HepG2 (cell line): Measurements from ENCODE around the gene XXYLT1. TPM values are rescaled to one million over a fixed set of nuclear protein-coding genes. Genes with fewer than 3 reads are reported as not detected.

Source experiments
- ATAC-seq: fragments of 200-7000 bp; cut with Tn5 transposase; 3 replicates; pipeline ENCODE4 v1.9.1; 2020; ENCODE audit warnings: mild to moderate bottlenecking, moderate library complexity
- BruUV-seq: library from RNA; stranded (reverse); fragments of 400-500 nt; replicated peaks from 2 replicates; lab custom pipeline; 2021; lab: Mats Ljungman, UMichigan
- CTCF ChIA-PET: fragments of 300-600 bp; formaldehyde crosslinking; extraction: SDS; loops from one replicate; lab custom pipeline; 2021; ENCODE audit warnings: low total read pairs, inconsistent platforms, low intra/inter-chr PET ratio; lab: Yijun Ruan, JAX
- POLR2A ChIA-PET: fragments of 350-600 bp; sonication (Branson Sonifier 250); formaldehyde crosslinking; loops from one replicate; lab custom pipeline; 2020; ENCODE audit warnings: antibody characterized with exemption, inconsistent platforms; lab: Yijun Ruan, JAX
- DNase-seq: peaks from one replicate; pipeline ENCODE4 v3.0.0-alpha.2; 2015; ENCODE audit warnings: low spot score
- FAIRE-seq: peaks from 3 replicates; lab custom pipeline; 2011; peaks lifted over from hg19 to GRCh38; lab: Jason Lieb, UNC
- H2AFZ ChIP-seq: one replicate; pipeline ENCODE4 v1.6.1; 2011; ENCODE audit warnings: low read length, inconsistent platforms
- H3K27ac ChIP-seq: fragments of 300-600 bp; 3 replicates; pipeline ENCODE4 v1.8.0; 2011; ENCODE audit warnings: mixed run types, mild to moderate bottlenecking, mixed read lengths, low read length, inconsistent platforms; ENCODE audit not compliant: insufficient read depth; ENCODE audit errors: extremely low read length
- H3K27me3 ChIP-seq, 2 experiments: fragments of 200-600 bp in 1 of 2; 2 replicates in 1 of 2; 3 replicates in 1 of 2; pipeline versions ENCODE4 v1.6.0 to v1.8.0; 2011; ENCODE audit warnings: low read length in 2 of 2, mild to moderate bottlenecking in 2 of 2, moderate library complexity in 2 of 2, inconsistent platforms in 1 of 2; ENCODE audit not compliant: insufficient read depth in 2 of 2, control insufficient read depth in 1 of 2
- H3K36me3 ChIP-seq, 2 experiments: fragments of 200-600 bp in 1 of 2; replicated peaks in 1 of 2; 2 replicates in 1 of 2; 3 replicates in 1 of 2; pipeline versions ENCODE4 v1.5.1 to v1.8.0; 2011; ENCODE audit warnings: low read length in 2 of 2, inconsistent platforms in 1 of 2; ENCODE audit not compliant: insufficient read depth in 2 of 2, control insufficient read depth in 1 of 2
- H3K4me1 ChIP-seq: 2 replicates; pipeline ENCODE4 v1.5.1; 2012; ENCODE audit warnings: low read length, inconsistent platforms; ENCODE audit not compliant: insufficient read depth
- H3K4me2 ChIP-seq: 2 replicates; pipeline ENCODE4 v1.6.0; 2011; ENCODE audit warnings: low read depth, low read length, inconsistent platforms
- H3K4me3 ChIP-seq, 3 experiments: fragments of 200-600 bp in 1 of 3; sonication (generic), shearing (Covaris generic) in 1 of 3; replicated peaks in 1 of 3; 2 replicates each; pipeline ENCODE4 v1.5.1; 2011 to 2016; ENCODE audit warnings: low read length in 3 of 3, inconsistent platforms in 2 of 3, low read depth in 2 of 3, mild to moderate bottlenecking in 2 of 3, control low read depth in 1 of 3, mixed read lengths in 1 of 3; ENCODE audit not compliant: insufficient read depth in 1 of 3
- H3K79me2 ChIP-seq: one replicate; pipeline ENCODE4 v1.6.1; 2011; ENCODE audit warnings: low read length, inconsistent platforms; ENCODE audit not compliant: insufficient read depth
- H3K9ac ChIP-seq: 2 replicates; pipeline ENCODE4 v1.6.0; 2011; ENCODE audit warnings: mild to moderate bottlenecking, low read depth, low read length, inconsistent platforms; ENCODE audit not compliant: insufficient read depth
- H3K9me3 ChIP-seq: 2 replicates; pipeline ENCODE4 v1.5.1; 2012; ENCODE audit warnings: mild to moderate bottlenecking, low read length
- H4K20me1 ChIP-seq: 2 replicates; pipeline ENCODE4 v1.6.0; 2011; ENCODE audit warnings: inconsistent platforms, mild to moderate bottlenecking, low read length, moderate library complexity; ENCODE audit not compliant: insufficient read depth
- AHDC1 ChIP-seq: sonication (generic); formaldehyde crosslinking; IDR thresholded peaks from 2 replicates; pipeline ENCODE4 v1.5.1; 2020; ENCODE audit warnings: mild to moderate bottlenecking, missing genetic modification reagents, borderline replicate concordance
- CBX2 ChIP-seq, 2 experiments: fragments of 200-600 bp in 1 of 2; sonication (generic); formaldehyde crosslinking in 1 of 2; IDR thresholded peaks; 2 replicates each; pipeline versions ENCODE4 v1.7.0 to v1.8.1; 2018 to 2022; ENCODE audit warnings: low read depth in 2 of 2, low read length in 1 of 2, mild to moderate bottlenecking in 1 of 2, missing genetic modification reagents in 1 of 2
- CEBPB ChIP-seq: IDR thresholded peaks from 2 replicates; pipeline ENCODE4 v1.6.1; 2011; ENCODE audit warnings: low read depth, low read length, improper control_type of control experiment, borderline replicate concordance
- EP300 ChIP-seq, 3 experiments: sonication (generic) in 1 of 3; formaldehyde crosslinking in 1 of 3; IDR thresholded peaks; 2 replicates each; pipeline versions ENCODE4 v1.5.1 to v1.6.1; 2011 to 2020; ENCODE audit warnings: low read depth in 2 of 3, low read length in 2 of 3, borderline replicate concordance in 1 of 3, improper control_type of control experiment in 1 of 3, mild to moderate bottlenecking in 1 of 3, missing genetic modification reagents in 1 of 3, moderate library complexity in 1 of 3
- PHF5A ChIP-seq: IDR thresholded peaks from one replicate; pipeline ENCODE4 v1.6.1; 2018; ENCODE audit warnings: low read depth, missing genetic modification reagents; ENCODE audit not compliant: unreplicated experiment
- ZGPAT ChIP-seq: IDR thresholded peaks from 2 replicates; pipeline ENCODE4 v1.6.1; 2016; ENCODE audit warnings: mild to moderate bottlenecking
- ZNF225 ChIP-seq: sonication (generic); formaldehyde crosslinking; IDR thresholded peaks from 2 replicates; pipeline ENCODE4 v1.4.0; 2020; ENCODE audit warnings: mild to moderate bottlenecking, missing genetic modification reagents
- ZNF446 ChIP-seq: sonication (generic); formaldehyde crosslinking; IDR thresholded peaks from 2 replicates; pipeline ENCODE4 v1.5.0; 2020; ENCODE audit warnings: mild to moderate bottlenecking, missing genetic modification reagents
- ZNF549 ChIP-seq: sonication (generic); formaldehyde crosslinking; IDR thresholded peaks from 2 replicates; pipeline ENCODE4 v1.5.0; 2020; ENCODE audit warnings: missing genetic modification reagents
- ZNF556 ChIP-seq: sonication (generic); formaldehyde crosslinking; IDR thresholded peaks from 2 replicates; pipeline ENCODE4 v1.4.0; 2020; ENCODE audit warnings: mild to moderate bottlenecking, missing genetic modification reagents, borderline replicate concordance
- WGBS: methylation state at CpG from one replicate; pipeline ENCODE4 v1.1.6; 2017; ENCODE audit warnings: low lambda C conversion rate; 5-methylcytosine and 5-hydroxymethylcytosine counted together
- in situ Hi-C: cut with HindIII; loops from 2 replicates; pipeline ENCODE4 v1.10.0; 2017; ENCODE audit warnings: low pct_unique_long_range_greater_than_20kb; ENCODE audit not compliant: extremely low pct_ligation_motif_present
- intact Hi-C: fragments of 100-400 bp; cut with micrococcal nuclease; formaldehyde crosslinking; loops from one replicate; pipeline ENCODE4 v1.10.0; 2022; ENCODE audit not compliant: unreplicated experiment
- polyA plus RNA-seq, 8 experiments: library from polyadenylated mRNA; depleted of rRNA in 3 of 8; stranded (reverse) in 7 of 8; unstranded in 1 of 8; fragments of >200 nt; fragmentation: Illumina TruSeq in 4 of 8; extraction: Trizol in 4 of 8; gene quantifications; 2 replicates each; pipeline versions ENCODE4 v1.2.1 to v1.2.3, GENCODE V29; 2011 to 2016; ENCODE audit warnings: low read depth in 4 of 8, missing spikeins in 1 of 8, mixed read lengths in 1 of 8; ENCODE audit not compliant: insufficient read depth in 1 of 8
- total RNA-seq, 5 experiments: library from RNA; depleted of rRNA; stranded (reverse); fragments of >200 nt; fragmentation: Illumina TruSeq; extraction: Trizol; gene quantifications; 2 replicates each; pipeline ENCODE4 v1.2.3, GENCODE V29; 2016; ENCODE audit warnings: low read depth in 1 of 5

The XXYLT1 gene
- total and polyA plus RNA-seq, 2 of the 13 experiments (the other 11 are each of a cell fraction or from before 2014, with no cell fraction given): 17.7 to 19.0 TPM

GRCh38 chr3:195134431-195134830, 136.5 kb downstream of the XXYLT1 start:
- ATAC-seq: no peak
- CTCF ChIA-PET: no interaction called here
- intact Hi-C loops: no loop called here
- no peak overlapping the region for H3K27ac ChIP-seq
- POLR2A ChIA-PET: no interaction called here
- H3K4me2 ChIP-seq: no peak overlapping the region
- TF ChIP-seq EP300 (IDR thresholded peaks at IDR 0.05; ENCODE audit: low read depth in 2 of 2, low read length in 2 of 2) (no peak), EP300 (CRISPR knock-in tag; IDR thresholded peaks at IDR 0.05; ENCODE audit: borderline replicate concordance) (no peak), CEBPB (no peak), PHF5A (no peak), ZNF446 (CRISPR knock-in tag) (no peak), AHDC1 (no peak), ZNF225 (CRISPR knock-in tag) (no peak), ZNF556 (no peak), ZGPAT (CRISPR knock-in tag) (no peak), ZNF549 (no peak), CBX2 (IDR thresholded peaks at IDR 0.05; ENCODE audit: low read depth, low read length) (no peak), CBX2 (CRISPR knock-in tag; IDR thresholded peaks at IDR 0.05; ENCODE audit: low read depth) (no peak)
- no peaks in the 10 kb centered on the region for H3K79me2 ChIP-seq
- in situ Hi-C loops: no loop called here
- H2AFZ ChIP-seq: no peak overlapping the region
- no peaks in the 10 kb centered on the region for H4K20me1 ChIP-seq
- no TSS peak for BruUV-seq
- 91% methylated on average over 6 of the region's 6 CpGs for WGBS
- H3K9me3 ChIP-seq: no peaks in the 10 kb centered on the region
- no peaks in the 10 kb centered on the region for H3K4me1 ChIP-seq
- FAIRE-seq: no peak
- no peak overlapping the region for H3K9ac ChIP-seq
- DNase-seq: no peak
- H3K27me3 ChIP-seq: no peaks in the 10 kb centered on the region
- H3K4me3 ChIP-seq: no peak overlapping the region
- peaks cover 2% of the 10 kb centered on the region in 2 experiments; a peak in 1 of 5 replicates for H3K36me3 ChIP-seq
